Measurements from ENCODE around the gene CGRRF1. TPM values are rescaled to one million over a fixed set of nuclear protein-coding genes. Genes with fewer than 3 reads are reported as not detected.

The CGRRF1 gene
- total RNA-seq, 2 donors from 2014 or later = 17.1 to 25.7 TPM

GRCh38 chr14:54516709-54517108, 7.0 kb downstream of the CGRRF1 start:
- Histone ChIP-seq H3K27ac (no peak overlapping the region), H3K9me3 (no peaks in the 10 kb centered on the region), H3K4me1 (replicated peaks) (no peaks in the 10 kb centered on the region), H3K36me3 (no peaks in the 10 kb centered on the region), H3K4me3 (no peak overlapping the region), H3K27me3 (replicated peaks; ENCODE audit: insufficient read depth) (no peaks in the 10 kb centered on the region)
- 100% methylated on average over 1 of the region's 1 CpG for WGBS
- DNase-seq (ENCODE audit: low spot score) = no peak
- TF ChIP-seq POLR2AphosphoS5 (IDR thresholded peaks at IDR 0.05) (no peak), POLR2A (IDR thresholded peaks at IDR 0.05) (no peak), CTCF (IDR thresholded peaks at IDR 0.05) (no peak)
- intact Hi-C loops (cut with DNase I) = no loop called here

- TF ChIP-seq CTCF (IDR thresholded peaks at IDR 0.05) = no peak
- TF ChIP-seq POLR2AphosphoS5 (IDR thresholded peaks at IDR 0.05) = no peak
- no peak for TF ChIP-seq POLR2A (IDR thresholded peaks at IDR 0.05)
- intact Hi-C loops (cut with DNase I) = no loop called here
- Histone ChIP-seq H3K27me3 (replicated peaks; ENCODE audit: insufficient read depth) (no peaks in the 10 kb centered on the region), H3K4me1 (replicated peaks) (no peaks in the 10 kb centered on the region), H3K27ac (no peak overlapping the region), H3K36me3 (no peaks in the 10 kb centered on the region), H3K9me3 (no peaks in the 10 kb centered on the region), H3K4me3 (no peak overlapping the region)
- DNase-seq (ENCODE audit: low spot score) = no peak
- WGBS = 97% methylated on average over 4 of the region's 4 CpGs
Measured at GRCh38 chr14:54524410-54524809, 14.7 kb downstream of the CGRRF1 start.

GRCh38 chr14:54528973-54529372, 19.3 kb downstream of the CGRRF1 start:
- Histone ChIP-seq H3K4me3 (no peak overlapping the region), H3K9me3 (no peaks in the 10 kb centered on the region), H3K27me3 (replicated peaks; ENCODE audit: insufficient read depth) (no peaks in the 10 kb centered on the region), H3K4me1 (replicated peaks) (no peaks in the 10 kb centered on the region), H3K27ac (no peak overlapping the region), H3K36me3 (no peaks in the 10 kb centered on the region)
- intact Hi-C loops (cut with DNase I) = no loop called here
- DNase-seq (ENCODE audit: low spot score) = no peak
- TF ChIP-seq POLR2AphosphoS5 (IDR thresholded peaks at IDR 0.05) = no peak
- no peak for TF ChIP-seq CTCF (IDR thresholded peaks at IDR 0.05)
- TF ChIP-seq POLR2A (IDR thresholded peaks at IDR 0.05) = no peak
- 57% methylated on average over 2 of the region's 2 CpGs for WGBS

- no peaks in the 10 kb centered on the region for H3K4me1 ChIP-seq (replicated peaks)
- no peak for TF ChIP-seq POLR2A (IDR thresholded peaks at IDR 0.05)
- no peak for TF ChIP-seq CTCF (IDR thresholded peaks at IDR 0.05)
- peak; percentile 60 for TF ChIP-seq POLR2AphosphoS5 (IDR thresholded peaks at IDR 0.05)
- intact Hi-C loops (cut with DNase I) = no loop called here
- no peaks in the 10 kb centered on the region for H3K9me3 ChIP-seq
- H3K27ac ChIP-seq = no peak overlapping the region
- no peak overlapping the region for H3K4me3 ChIP-seq
- H3K36me3 ChIP-seq = no peaks in the 10 kb centered on the region
- peak; percentile 64 for DNase-seq (ENCODE audit: low spot score)
- H3K27me3 ChIP-seq (replicated peaks; ENCODE audit: insufficient read depth) = no peaks in the 10 kb centered on the region
- 7% methylated on average over 1 of the region's 1 CpG for WGBS
Measured at GRCh38 chr14:54529811-54530210, 20.1 kb downstream of the CGRRF1 start.

GRCh38 chr14:54532111-54533012, 22.7 kb downstream of the CGRRF1 start:
- Histone ChIP-seq H3K4me1 (replicated peaks) (no peaks in the 10 kb centered on the region), H3K27me3 (replicated peaks; ENCODE audit: insufficient read depth) (no peaks in the 10 kb centered on the region), H3K9me3 (no peaks in the 10 kb centered on the region), H3K27ac (no peak overlapping the region), H3K4me3 (no peak overlapping the region), H3K36me3 (no peaks in the 10 kb centered on the region)
- TF ChIP-seq POLR2A (IDR thresholded peaks at IDR 0.05) (no peak), POLR2AphosphoS5 (IDR thresholded peaks at IDR 0.05) (no peak), CTCF (IDR thresholded peaks at IDR 0.05) (no peak)
- 97% methylated on average over 3 of the region's 3 CpGs for WGBS
- no peak for DNase-seq (ENCODE audit: low spot score)
- intact Hi-C loops (cut with DNase I) = no loop called here

All from prostate gland (tissue), 2 donors.